GM18505 (cell line): ENCODE measurements around the gene MAP4K2.

Experiments used
- ATAC-seq: cut with Tn5 transposase; IDR thresholded peaks from one replicate; pipeline ENCODE4 v1.9.1; 2021; ENCODE audit not compliant: unreplicated experiment
- POLR2A ChIP-seq: IDR thresholded peaks from 4 replicates; pipeline ENCODE4 v1.6.1; 2011; ENCODE audit warnings: borderline replicate concordance; ENCODE audit not compliant: insufficient read depth, insufficient read length; ENCODE audit errors: extremely low read depth

The MAP4K2 gene

GRCh38 chr11:64814712-64815187 lies 11.7 kb upstream of the MAP4K2 start:
- ATAC-seq: peak; percentile 44
- no peak for TF ChIP-seq POLR2A

GRCh38 chr11:64813826-64814225 lies 10.8 kb upstream of the MAP4K2 start:
- no peak for TF ChIP-seq POLR2A
- no peak for ATAC-seq

- no peak for ATAC-seq
- TF ChIP-seq POLR2A: no peak
Measured at GRCh38 chr11:64810891-64811272, 7.9 kb upstream of the MAP4K2 start.

GRCh38 chr11:64810271-64810890 lies 7.4 kb upstream of the MAP4K2 start, which contains the start of gene MEN1:
MEN1 (minus strand) TSS chr11:64810551; CDS start chr11:64810109, 442 bp downstream.
- peak; percentile 69 for TF ChIP-seq POLR2A
- peak; percentile 54 for ATAC-seq

- ATAC-seq: peak; percentile 4
- TF ChIP-seq POLR2A: no peak
Measured at GRCh38 chr11:64809781-64810241, 6.8 kb upstream of the MAP4K2 start.

- ATAC-seq: no peak
- no peak for TF ChIP-seq POLR2A
Measured at GRCh38 chr11:64805481-64805880, 2.5 kb upstream of the MAP4K2 start.

- ATAC-seq: no peak
- TF ChIP-seq POLR2A: no peak
Measured at GRCh38 chr11:64804346-64805210, 1.6 kb upstream of the MAP4K2 start.

DNA sequence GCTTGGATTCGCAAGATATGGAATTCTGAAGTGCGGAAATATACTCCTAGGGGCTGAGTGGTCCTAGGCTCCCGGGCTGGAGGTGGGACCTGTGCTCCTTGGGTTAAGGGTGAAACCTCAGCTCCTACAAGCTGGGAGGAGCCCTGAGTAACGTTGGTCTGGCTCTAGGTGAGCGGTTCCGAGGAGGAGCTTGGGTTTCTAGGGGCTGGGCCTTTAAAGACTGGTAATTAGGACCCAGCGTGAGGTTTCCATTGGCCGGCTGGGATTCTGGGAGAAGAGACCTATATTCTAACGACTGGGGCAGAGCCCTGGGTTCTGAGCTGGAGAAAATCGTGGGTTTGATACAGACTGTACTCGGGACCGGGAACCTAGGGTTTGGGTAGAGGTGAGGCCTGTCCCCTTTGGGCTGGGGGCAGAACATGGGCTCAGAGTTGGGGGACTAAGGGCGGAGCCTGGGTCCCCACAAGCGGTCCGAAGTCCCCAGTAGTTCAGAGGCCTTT lies 882 bp upstream of the MAP4K2 start:
- TF ChIP-seq POLR2A: no peak
- no peak for ATAC-seq

DNA sequence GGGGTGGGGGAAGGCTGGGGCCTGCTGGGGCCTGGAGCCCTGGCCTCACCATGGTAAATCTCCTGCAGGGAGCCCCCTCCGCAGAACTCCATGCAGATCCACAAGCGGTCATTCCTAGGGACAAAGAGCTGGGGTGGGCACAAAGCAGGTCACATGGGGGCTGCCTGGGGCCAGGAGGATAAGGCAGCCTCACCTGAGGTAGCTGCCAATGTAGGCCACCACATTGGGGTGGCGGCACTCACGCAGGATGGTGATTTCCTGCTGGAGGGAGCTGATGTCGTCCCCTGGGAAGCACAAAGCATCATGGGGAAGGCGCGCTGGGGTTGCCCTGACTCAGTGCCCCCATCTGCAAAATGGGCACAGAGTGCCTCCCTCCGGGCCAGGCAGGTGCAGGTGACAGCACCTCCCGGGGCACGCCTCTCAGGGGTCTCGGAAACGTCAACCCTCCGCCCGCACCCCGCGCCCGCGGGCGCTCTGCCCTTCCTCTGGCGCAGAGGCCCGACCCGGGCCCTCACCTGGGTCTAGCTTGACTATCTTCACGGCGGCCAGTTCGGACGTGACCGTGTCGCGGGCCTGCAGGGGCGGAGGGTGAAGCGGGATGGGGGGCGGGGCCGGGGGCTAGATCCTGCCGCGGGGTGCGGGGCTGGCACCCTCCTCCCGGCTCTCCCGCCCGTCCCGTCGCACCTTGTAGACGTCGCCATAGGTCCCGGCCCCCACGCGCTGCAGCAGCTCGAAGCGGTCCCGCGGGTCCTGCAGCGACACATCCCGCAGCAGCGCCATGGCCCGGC lies 450 bp downstream of the MAP4K2 start:
- peak; percentile 6 for TF ChIP-seq POLR2A
- peak; percentile 17 for ATAC-seq

- no peak for ATAC-seq
- TF ChIP-seq POLR2A: peak; percentile 16
Measured at GRCh38 chr11:64801561-64802369, 1.2 kb downstream of the MAP4K2 start.

GRCh38 chr11:64801158-64801464 lies 1.9 kb downstream of the MAP4K2 start:
- no peak for ATAC-seq
- no peak for TF ChIP-seq POLR2A
